COR-L47 (cell line): Measurements from ENCODE around the gene SYNGR3.
A peak's percentile ranks its signal among the peaks of the same experiment; 100 is the strongest.
"Not testable (repeated sequence)": the region's sequence is repeated elsewhere in the genome, so short reads cannot be mapped to it uniquely, and the experiment has no call there.

Source experiments
- DNase-seq: peaks from one replicate; lab custom pipeline; 2025; lab: John Stamatoyannopoulos, UW

The SYNGR3 gene

GRCh38 chr16:1989209-1990100 lies at the start of gene SYNGR3:
SYNGR3 (plus strand) TSS chr16:1989970; CDS start chr16:1990103, 133 bp downstream.
- DNase-seq: peak; percentile 39

- no peak for DNase-seq
Measured at GRCh38 chr16:1940273-1941161, 49.3 kb upstream of the SYNGR3 start.

- no peak for DNase-seq
Measured at GRCh38 chr16:1941162-1942046, 48.4 kb upstream of the SYNGR3 start.

DNA sequence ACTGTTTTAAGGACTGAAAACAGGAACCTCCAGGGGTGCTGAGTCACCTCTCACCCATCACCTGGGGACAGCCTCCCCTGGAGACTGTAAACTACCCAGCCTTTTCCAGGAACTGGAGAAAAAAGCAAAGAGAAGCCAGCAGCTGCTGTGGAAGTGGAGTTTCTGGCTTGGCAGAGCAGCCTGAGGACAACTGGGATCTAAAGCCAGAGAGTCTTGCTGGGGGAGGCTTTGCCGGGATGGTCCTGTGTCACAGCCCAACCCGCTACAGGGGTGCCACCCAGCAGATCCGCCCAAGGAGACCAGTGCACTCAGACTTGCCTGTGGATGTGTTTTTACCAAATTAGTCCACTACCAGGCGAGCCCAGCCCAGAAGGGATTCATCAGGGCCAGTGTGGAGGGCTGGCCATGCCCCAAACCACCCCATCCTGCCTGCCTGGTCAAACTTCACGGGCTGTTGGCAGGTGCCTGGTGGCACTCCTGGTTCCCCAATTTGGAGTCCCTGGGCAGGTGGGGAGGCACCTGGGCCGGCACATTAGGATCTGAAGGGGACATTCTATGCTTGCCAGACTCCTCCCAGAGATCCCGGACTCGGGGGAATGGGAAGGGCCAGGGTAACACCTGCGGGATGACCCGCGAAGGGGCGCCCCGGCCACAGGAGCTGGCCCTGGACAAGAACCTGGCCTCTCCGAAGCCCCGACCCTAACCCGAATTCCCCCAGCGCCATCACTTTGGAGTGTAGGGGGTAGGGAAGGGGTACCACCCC lies 47.5 kb upstream of the SYNGR3 start:
- DNase-seq: no peak

DNA sequence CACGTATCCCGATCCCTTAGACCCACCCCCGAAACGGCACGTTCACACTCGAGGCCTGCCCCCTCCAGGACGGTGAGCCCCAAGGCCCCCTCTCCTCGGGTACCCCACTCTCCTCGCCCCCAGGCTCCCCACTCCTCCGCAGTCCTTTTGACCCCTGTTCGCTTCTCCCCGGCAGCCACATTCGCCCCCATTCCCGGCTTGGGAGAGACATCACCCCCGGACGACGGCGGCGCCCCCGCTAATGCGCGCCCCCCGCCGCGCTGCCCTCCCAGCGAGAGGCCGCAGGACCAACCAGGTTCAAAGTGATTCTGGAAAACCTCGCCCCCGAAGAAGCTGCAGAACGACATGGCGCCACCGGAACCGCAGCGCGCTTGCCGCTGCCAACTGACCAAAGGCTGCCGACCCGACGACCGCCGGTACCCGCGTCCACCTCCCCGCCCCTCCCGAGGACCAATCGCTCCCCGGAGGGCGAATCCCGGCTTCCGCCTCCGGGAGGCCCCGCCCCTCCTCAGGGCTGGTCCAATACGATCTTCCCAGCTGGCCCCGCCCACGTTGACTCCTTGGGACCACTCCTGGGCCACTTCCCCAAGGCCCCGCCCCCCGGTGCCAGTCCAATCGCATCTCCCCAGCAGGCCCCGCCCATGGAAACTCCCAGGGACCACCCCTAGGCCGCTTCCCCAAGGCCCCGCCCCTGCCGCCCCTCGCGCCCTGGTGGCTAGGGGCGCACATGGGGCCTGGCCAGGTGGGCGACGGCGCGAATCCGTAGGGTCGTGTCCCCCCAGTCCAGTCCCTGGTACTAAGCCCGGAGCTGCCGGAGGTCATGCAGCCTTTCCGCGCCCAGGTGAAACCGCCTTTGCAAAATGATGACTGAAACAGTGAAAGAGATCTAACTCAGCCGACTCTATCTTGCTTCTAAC lies 46.7 kb upstream of the SYNGR3 start, which contains the start of gene MSRB1:
Gene MSRB1, minus strand, starts transcription at position 390 of the 917 bp plus-strand sequence. Its CDS starts 43 bp downstream, at position 347.
- DNase-seq: peak; percentile 100

DNA sequence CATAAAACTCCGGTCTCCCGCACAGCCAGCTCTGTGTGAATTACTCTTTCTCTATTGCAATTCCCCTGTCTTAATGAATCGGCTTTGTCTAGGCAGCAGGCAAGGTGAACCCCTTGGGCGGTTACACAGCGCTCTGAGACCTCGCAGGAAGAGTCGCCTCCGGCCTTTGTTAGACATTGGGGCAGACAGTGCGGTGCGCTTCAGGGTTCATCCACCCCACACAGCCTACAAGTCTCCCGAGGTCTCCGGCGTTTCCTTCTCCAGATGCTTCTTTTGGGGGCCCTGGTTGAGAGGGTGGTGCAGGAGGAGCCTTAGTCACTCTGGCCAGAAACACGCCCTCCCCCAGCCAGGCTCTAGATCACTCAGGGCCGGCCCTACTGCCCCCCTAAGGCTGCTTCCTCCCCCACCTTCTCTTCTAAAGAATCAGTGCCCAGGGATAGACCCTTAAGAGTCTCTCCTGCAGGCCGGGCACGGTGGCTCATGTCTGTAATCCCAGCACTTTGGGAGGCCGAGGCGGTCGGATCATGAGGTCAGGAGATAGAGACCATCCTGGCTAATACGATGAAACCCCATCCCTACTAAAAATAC lies 45.1 kb upstream of the SYNGR3 start:
- DNase-seq: no peak

GRCh38 chr16:1945559-1946391 lies 44.0 kb upstream of the SYNGR3 start:
- no peak for DNase-seq

GRCh38 chr16:1946495-1947368 lies 43.0 kb upstream of the SYNGR3 start:
- DNase-seq: no peak

- DNase-seq: no peak
Measured at GRCh38 chr16:1947369-1947670, 42.5 kb upstream of the SYNGR3 start.

GRCh38 chr16:1949507-1949906 lies 40.3 kb upstream of the SYNGR3 start:
- DNase-seq: no peak

DNA sequence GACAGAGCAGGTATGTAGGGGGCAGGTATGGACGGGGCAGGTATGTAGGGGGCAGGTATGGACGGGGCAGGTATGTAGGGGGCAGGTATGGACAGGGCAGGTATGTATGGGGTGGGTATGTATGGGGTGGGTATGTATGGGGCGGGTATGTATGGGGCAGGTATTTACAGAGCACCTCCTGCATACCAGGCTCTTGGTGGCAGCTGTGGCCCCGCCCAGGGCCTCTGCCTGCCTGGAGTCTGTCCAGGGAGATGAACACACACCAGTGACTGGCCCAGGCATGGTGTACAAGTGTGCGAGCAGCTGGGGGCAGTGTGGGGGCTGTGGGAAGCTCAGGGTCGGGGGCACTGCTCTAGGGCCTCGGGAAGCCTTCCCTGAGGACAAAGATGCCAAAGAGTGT lies 39.7 kb upstream of the SYNGR3 start:
- no peak for DNase-seq

GRCh38 chr16:1950559-1950958 lies 39.2 kb upstream of the SYNGR3 start:
- no peak for DNase-seq

DNA sequence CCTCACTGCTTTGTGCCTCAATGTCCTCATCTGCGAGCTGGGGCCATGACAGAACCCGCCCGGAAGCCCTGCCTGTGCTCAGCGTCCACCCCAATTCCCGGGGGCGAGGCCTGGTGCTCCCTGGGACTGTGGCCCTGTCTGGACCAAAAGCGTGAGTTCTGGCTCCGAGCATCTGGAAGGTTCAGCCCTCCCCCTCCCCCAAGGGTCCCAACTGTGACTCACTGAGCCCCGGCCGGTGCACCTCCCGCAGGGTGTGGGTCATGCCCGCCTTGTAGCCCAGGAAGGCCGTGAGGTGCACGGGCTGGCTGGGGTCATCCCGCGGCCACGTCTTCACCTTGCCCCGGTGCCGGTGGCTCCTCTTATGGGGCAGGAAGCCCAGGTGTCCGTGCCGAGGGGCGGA lies 36.0 kb upstream of the SYNGR3 start:
- no peak for DNase-seq

- not testable (repeated sequence) for DNase-seq
Measured at GRCh38 chr16:1957434-1958142, 32.2 kb upstream of the SYNGR3 start.

GRCh38 chr16:1958143-1958491 lies 31.7 kb upstream of the SYNGR3 start:
- DNase-seq: not testable (repeated sequence)

DNA sequence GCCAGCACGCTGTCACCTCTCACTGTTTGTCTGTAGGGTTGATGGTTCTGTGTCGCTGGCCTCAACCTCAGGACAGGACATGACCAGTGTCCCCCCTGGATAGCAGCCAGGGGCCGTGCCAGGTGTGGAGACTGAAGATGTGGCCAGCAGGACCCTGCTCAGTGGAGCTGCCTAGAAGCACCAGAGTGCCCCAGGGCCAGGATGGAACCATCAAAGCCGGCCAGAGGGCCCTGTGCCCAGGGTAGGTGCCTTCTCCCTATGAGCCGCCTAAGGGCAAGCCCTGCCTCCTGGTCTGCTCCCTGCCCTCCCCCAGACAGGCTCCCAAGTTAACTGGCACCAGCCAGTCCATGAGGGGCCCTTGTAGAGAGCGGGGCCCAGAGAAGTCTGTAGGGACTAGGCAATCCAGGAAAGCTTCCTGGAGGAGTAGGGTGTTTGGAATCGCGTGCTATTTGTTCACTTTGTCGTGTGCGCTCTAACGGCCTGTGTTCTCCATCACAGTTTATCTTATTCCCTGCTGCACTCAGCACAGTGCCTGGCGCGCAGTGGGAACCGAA lies 31.0 kb upstream of the SYNGR3 start:
- no peak for DNase-seq
